NCI-H1092 treated with DMSO at 0.1 percent for 48 hours (cell line): Measurements from ENCODE around the gene TREM2.
"Not testable (repeated sequence)": the region's sequence is repeated elsewhere in the genome, so short reads cannot be mapped to it uniquely, and the experiment has no call there.

ENCODE experiments used
- DNase-seq: peaks from one replicate; lab custom pipeline; 2025; lab: John Stamatoyannopoulos, UW

TREM2 gene

DNA sequence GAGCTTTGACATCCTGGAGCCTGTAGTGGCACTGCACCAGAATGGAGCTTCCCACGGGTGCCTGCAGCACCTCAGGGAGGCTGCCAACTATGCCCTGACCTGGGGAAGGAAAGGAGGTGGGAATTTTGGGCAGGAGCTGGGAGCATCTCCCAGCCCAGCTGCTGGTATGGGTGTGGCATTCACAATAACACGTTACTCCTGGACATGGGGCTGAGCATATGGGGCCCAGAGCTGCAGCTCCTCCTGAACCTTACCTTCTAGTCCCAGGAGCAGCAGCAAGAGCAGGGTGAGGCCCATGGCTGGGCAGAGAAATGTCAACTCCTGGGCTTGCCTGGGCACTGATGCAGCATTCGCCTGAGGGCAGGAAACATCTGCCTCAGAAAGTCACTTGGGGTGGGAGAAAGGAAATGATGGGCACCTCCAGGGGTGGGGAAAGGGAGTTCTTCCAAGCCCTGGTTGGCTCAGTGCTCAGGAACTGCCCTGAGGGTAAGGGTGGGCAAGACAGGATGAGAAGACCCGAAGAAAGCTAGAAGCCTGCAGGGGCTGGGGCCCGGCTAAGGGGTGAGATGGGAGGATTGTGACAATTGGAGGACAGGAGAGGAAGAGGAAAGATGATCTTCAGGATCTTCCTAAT, 8.8 kb downstream of the TREM2 start, which contains the start of gene TREML1:
TSS of gene TREML1 (minus strand) at position 356 of the 634 bp plus-strand sequence. CDS start at position 297, 59 bp downstream.
- DNase-seq, result no peak

DNA sequence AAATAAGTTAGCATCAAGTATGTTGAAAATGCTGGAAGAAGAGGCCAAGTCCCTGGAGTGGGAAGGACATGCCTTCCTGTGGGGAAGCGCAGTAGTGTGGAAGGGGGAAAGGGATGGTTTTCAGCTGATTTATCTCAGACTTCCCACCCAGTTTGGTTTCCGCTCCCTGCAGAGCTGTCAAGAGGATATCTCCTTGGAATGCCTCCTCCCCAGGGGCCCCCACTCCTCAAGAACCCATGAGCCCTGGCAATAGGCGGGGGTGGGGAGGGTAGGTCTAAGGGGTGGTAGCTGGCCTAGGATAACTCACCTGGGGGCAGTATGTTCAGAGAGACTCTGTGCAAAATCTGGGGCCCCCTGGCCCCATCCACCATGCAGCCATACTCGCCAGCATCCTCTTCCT, 9.5 kb downstream of the TREM2 start:
- DNase-seq, result no peak

DNA sequence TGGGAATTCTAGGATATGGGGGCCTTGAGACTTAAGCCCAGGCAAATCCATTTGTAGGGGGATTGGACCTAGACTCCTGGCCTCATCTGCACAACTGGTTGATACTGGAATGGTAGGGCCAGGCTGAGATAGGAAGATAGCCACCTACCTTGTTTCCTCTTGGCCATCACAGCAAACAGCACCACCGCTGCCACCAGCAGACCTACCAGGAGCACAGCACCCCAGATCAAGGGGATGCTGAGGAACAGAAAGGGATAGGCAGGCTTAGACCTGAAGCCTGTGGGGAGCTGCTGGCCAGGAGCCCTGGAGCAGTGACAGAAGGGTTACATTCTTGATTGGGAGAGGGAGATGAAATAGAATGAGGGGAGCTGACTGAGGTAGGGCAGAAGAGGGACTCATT, 12.2 kb downstream of the TREM2 start:
- no peak for DNase-seq

GRCh38 chr6:41147917-41148316, 15.0 kb downstream of the TREM2 start:
- no peak for DNase-seq

DNA sequence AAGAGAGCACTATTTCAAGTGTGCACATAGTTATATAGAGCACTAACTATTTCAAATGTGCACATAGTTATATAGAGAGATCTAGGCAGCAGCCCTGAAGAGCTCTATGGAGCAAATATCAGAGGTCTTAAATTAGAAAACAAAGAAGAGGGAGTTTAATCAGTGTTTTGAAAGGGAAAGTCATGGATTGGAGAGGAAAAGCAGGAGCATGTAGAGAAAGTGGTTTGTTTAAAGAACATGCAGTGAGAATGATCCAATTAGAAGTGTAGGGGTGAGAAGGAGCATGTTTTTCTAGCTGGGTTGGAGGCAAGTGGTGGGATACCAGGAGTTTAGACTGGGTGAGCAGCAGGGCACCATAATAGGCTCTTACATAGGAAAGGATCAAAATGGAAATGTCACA, 26.0 kb downstream of the TREM2 start:
- no peak for DNase-seq

DNA sequence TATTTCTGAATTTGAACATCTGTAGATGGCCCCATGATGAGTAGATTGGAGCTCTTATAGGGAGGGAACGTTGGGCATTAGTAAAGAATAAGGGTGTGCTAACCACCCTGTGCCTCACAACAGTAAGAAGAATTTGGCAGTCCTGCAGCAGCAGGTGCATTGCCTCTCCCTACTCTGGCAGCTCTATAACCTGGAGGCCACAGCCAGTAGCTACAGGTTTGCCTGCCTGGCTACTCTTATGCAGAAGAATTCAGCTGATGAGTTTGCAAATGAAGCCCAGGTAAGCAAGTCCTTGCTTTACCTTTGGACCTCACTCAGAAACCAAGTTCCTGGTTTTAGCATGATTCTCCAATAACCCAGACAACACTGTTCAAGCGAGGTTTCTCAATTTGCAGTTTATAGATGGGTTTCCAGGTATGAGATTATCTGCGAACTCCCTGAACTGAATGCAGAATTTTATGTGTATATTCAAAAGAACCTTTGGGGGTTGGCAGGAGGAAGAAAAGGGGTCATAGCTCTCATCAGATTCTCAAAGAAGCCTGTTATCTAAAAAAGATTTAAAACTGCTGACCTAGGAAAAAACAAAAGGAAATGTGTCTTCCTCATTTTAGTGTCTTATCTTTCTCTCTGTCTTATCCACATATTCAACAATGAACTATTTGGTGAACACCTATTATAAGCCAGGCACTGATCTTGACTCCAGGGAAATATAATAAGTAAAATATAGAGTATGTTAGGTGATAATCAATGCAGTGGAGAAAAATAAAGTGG, 27.7 kb downstream of the TREM2 start:
- DNase-seq, result no peak

- no peak for DNase-seq
Observed at GRCh38 chr6:41132254-41132653, 30.7 kb downstream of the TREM2 start.

DNA sequence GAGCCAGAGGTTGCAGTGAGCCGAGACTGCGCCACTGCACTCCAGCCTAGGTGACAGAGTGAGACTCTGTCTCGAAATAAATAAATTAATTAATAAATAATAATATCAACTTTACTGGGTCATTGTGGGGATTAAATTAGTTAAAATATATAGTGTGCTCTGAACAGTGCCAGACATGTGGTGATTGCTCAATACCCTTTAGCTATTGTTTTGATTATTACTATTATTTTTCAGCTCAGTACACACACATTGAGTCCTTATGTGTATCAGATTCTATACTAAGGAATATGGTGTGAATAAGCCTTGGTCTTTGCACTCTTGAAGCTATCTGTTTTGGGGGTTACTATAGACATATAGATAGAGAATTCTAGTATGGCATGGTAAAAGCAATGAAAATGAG, 37.6 kb downstream of the TREM2 start:
- DNase-seq, result no peak

DNA sequence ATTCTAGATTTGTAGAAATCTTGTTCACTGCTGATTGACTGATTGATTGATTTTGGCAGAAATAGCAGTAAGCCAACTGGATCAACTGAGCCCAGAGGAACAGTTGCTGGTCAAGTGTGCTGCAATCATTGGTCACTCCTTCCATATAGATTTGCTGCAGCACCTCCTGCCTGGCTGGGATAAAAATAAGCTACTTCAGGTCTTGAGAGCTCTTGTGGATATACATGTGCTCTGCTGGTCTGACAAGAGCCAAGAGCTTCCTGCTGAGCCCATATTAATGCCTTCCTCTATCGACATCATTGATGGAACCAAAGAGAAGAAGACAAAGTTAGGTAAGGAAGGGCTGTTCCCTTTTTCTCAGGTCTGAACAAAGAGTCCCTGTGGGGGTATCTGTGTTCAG, 40.0 kb downstream of the TREM2 start:
- DNase-seq, result no peak

DNA sequence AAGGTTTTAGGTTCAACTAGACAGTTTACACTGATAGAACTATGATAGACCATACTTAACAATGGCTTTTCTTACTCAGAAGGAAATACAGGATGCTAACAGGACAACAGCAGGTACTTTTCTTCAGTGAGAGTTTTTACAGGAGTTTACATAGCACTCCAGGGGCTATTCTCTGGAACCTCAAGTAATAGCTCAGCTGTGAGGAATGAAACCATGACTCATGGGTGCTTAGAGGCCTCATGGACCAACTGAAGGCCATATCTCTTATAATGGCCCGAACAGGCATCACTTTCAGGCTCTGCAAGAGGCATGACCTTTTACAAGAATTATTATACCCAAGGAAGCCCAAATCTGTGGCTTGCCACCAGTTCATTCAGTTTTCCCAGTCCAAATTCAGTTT, 40.5 kb downstream of the TREM2 start:
- no peak for DNase-seq

DNA sequence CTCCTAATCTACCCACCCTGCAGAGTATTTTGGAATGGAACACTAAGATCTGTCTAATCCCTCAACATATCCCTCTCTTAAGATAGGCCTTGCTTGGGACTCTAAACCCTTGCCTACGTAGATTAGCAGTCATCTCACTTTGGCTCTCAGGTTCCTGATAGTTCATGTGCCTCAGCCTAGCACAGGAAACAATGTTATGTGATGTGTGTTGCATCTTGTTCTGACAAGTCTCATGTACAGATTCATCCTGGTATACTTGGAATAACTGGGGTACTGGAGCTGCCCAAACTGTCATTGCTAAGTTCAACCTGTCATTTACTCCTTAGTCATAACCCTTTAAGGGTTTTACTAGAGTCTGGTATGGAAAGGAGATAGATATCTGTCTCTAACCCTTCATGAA, 42.9 kb downstream of the TREM2 start:
- no peak for DNase-seq

DNA sequence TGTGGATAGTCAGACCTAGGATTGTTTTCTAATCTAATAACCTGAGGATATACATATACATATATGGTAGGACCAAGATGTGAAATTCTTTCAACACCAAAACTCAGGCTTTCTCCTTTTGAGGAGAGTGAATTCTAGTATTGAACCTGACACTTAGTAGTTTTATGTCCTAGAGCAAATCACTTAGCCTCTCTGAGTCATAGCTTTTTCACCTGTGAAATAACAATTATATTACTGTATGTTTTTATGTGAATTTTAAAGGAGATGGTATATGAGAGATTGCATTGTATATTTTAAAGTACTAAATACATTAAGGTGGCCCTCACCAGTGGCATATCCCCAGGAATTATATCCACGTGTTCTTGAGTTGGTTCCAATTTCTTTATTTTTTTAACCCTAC, 43.4 kb downstream of the TREM2 start:
- DNase-seq, result no peak

DNA sequence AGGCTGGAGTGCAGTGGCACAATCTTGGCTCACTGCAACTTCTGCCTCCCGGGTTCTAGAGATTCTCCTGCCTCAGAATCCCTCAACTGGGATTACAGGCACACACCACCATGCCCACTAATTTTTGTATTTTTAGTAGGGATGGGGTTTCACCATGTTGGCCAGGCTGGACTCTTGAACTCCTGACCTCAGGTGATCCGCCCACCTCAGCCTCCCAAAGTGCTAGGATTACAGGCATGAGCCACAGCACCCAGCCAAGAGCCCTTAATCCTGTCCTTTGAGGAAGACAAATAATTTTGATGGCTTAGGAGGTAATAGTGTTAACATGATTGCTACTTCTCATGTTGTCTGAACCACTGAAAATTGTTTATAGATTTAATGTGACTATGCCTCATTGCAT, 47.9 kb downstream of the TREM2 start:
- DNase-seq, result not testable (repeated sequence)

GRCh38 chr6:41111017-41111416, 51.9 kb downstream of the TREM2 start:
- DNase-seq, result no peak
